NCI-H748 (cell line): Measurements from ENCODE around the gene AKAP8.
"Not testable (repeated sequence)": the region's sequence is repeated elsewhere in the genome, so short reads cannot be mapped to it uniquely, and the experiment has no call there.

Experiments
- DNase-seq: peaks from one replicate; lab custom pipeline; 2025; ENCODE audit not compliant: unreplicated experiment; lab: John Stamatoyannopoulos, UW

Gene AKAP8

DNA sequence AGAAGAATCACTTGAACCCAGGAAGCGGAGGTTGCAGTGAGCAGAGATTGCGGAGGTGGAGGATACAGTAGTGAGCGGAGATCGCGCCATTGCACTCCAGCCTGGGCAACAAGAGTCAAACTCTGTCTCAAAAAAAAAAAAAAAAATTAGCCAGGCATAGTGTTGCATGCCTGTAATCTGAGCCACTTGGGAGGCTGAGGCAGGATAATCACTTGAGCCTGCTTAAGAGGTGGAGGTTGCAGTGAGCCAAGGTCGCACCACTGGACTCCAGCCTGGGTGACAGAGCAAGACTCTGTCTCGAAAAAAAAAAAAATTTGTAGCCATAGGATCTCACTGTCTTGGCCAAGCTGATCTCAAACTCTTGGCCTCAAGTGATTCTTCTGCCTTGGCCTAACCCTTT, 43.6 kb downstream of the AKAP8 start:
- not testable (repeated sequence) for DNase-seq

DNA sequence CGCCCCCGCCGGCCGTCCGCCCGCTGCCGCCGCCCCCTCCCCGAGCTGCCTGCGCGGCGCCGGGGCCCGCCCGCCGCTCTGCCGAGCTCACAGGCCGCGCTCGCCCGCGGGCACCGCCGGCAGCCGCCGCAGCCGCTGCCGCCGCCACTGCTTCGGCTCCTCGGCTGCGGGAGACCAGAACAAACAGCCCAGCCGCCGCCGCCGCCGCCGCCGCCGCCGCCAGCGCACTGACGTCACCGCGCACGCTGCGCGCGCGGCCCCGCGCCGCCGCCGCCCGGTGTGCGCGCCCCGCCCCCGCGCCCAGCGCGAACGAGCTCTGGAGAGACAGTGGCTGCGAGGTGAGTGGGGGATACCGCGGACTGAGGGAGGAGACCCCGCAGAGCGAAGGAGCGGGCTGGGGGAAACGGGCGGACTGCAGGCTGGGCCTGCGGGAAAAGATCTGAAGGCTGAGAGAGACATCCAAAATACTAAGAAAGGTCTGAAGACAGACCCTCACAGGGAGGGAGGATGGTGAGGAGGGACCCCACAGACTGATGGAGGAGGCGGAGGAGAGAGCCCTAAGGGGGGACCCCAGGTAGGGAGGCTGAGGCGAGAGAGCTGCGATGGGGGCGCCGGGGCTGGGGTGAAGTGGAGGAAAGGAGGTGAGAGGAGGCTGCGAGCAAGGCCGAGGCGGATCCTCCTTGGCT, 47.1 kb downstream of the AKAP8 start, which contains the start of gene BRD4:
Gene BRD4 (minus strand): TSS at position 229 of the 686 bp plus-strand sequence. CDS start 59,440 bp downstream, outside the sequence.
- peak; percentile 67 for DNase-seq

DNA sequence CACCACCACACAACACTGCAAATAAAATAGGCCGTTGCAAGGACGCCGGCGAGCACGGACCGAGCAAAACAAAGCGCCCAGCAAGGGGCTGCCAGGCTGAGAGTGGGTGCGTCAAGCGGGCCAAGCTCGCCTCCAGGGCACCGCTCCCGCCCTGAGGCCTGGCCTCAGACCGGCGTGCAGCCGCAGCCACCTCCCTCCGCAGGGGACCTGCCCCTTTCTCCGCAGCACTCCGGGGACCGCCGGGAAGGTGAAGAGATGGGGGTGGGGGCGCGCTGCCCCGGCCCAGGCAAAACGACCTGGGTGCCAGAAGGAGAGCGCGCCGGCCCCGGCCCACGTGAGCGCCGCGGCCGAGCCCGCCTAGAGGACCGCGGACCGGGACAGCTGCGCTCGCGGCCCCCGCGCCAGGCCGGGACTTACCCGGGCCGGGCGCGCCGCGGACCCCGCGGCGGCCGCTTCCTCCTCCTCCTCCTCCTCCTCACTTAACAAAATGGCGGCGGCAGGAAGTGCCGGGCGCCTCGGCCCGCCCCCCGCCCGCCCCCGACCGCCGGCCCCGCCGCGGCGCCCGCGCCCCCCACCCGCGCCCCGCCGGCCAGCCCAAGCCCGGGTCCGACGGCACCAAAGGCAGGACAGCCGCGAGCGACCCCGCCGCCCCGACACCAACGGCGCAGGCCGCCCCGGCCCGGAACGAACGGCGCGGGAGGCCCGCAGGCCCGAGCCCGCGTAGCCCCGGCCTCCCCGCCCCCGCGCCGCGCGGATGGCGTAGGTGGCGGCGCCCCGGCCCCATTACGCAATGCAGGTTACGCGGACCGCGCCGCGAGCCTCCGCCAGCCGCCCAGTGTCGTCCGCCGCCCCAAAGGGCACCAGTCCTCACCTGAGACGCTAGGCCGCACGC, 47.9 kb downstream of the AKAP8 start:
- DNase-seq: peak; percentile 44

DNA sequence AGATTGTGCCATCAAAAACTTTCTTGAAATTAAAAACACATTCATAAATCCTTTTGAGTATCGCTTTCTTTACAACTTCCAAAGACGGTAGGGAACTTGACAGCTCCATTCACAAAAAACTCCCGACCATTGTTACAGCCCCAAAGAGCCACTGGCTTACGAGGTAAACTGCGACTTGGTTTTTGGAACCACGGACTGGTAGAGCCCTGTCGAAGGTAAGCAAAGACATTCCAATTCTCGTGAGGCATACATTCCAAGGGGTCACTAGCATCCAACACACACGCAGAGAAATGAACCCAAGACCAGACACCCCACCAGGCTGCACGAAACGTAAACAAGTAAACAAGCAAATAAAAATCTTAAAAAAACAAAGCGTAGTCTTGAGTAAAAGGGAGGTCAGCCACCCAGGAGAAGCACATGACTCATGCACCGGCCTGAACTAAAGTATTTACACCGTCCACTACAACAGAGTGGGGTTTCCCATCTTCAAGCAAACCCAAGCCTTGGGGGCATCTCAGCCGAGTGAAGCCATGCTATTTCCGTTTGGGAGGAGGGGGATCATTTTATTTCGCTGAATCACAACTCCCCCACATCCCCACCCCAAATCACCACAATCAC, 48.7 kb downstream of the AKAP8 start:
- no peak for DNase-seq

DNA sequence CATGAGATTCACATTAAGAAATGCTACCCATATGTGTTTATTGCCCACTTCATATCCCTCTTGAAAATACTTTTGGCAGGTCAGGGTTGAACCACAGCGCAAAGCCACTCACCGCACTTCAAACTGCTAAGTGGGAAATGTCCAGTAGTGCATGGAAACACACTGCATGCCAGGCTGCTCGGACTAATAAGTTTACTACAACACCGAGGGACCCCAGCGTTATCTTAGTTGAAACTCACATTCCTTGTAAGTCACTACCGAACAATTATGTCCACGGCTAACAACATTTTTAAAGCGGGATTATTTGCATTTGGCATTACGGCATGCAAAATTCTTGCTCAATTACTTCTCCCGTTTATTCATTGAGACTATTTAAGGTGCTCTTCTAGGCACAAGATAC, 51.3 kb downstream of the AKAP8 start:
- DNase-seq: no peak

DNA sequence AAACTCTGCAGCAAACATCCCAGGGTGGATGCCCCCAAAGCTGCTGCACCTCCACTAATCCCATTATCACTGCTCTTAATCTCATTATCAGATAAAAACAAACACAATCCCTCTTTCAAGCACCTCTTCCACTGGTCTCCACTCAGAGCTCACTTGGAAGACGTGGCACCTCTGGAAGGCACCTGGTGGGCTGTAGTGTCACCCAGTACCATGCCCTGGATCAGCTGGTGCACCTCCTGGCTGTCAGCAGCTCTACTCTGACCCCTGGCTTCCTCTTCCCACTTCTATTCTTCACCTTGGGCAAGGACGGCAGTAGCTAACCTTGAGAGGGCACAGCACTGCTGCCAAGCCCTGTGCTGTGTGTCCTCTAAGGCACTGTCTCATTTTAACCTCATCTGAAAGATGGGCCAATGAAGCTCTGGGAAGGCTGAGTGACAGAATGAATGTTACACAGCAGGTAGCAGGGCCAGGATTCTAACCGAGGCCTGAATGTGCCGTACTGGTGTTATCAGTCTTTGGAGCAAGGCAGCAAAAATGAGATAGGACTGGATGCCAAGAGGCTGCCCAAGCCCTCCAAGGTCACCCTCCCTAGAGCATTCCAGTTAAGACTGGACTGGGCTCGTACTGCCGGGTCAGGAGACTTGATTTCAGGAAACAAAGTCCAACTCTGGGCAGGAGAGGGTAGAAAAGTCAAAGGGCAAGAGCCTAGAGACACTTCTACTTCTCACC, 54.6 kb downstream of the AKAP8 start:
- no peak for DNase-seq

DNA sequence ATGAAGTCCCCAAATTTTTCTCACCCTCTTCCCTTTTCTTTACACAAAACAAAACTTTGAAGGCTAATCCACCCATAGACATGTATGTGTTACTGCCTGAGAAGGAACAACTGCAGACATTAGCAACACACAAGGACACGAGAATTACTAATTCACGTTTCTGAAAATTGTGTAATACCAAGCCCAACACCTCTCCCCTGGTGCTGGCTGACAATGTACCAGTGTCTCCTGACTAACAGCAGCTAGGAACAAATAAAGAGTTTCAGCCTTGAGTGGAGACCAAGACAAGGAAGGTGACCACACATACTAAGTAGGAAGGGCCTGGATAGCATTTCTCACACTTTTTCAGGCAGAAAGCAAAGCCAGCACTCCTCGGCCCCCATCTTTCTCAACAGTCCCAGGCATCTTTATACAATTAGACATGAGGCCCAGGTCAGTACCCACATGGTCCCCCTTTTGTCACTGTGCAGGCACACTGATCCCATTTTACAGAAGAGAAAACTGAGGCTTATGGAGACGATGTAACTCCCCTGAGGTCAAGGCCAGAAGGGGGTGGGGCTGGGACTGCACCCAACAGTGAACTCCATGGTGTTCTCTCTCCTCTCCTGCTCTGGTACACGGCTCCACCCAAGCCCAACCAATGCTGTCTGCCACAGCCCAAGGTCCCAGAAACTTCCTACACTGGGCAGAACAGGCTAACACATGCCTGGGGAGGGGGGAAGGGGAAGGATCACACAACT, 55.9 kb downstream of the AKAP8 start:
- no peak for DNase-seq

DNA sequence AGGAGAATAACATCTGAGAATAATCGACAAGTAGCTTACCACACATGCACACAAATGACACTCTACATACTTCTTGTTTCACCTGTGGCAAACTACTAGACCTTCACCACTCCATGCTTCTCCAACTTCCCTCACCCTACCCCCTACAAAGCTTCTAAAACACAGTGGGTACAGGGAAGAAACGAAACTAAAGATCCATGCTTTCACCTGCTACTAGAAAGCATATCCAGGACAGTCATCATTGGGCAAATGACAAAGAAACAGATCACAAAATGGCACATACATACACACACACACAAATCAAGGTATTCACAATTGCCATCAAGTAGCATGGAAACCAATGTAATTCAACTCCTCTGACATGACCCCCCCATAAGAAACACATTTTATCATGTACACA, 57.8 kb downstream of the AKAP8 start:
- DNase-seq: no peak

DNA sequence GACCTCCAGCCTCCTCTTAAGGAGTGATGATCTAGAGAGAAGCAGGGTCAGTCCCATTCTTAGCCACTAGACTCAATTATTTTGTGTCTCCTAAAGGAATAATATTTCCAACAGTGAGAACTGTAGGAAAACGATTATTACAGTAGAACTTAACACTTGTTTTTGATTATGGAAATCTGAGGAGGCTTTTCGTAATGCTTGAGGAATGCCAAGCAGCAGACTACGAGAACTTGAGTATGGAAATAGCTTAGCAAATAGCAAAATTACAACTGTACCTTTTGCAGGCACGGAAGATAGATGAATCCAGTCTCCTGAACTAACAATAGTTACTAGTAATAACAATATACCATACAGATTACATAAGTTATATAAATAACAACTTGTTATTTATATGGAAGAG, 59.5 kb downstream of the AKAP8 start:
- no peak for DNase-seq

DNA sequence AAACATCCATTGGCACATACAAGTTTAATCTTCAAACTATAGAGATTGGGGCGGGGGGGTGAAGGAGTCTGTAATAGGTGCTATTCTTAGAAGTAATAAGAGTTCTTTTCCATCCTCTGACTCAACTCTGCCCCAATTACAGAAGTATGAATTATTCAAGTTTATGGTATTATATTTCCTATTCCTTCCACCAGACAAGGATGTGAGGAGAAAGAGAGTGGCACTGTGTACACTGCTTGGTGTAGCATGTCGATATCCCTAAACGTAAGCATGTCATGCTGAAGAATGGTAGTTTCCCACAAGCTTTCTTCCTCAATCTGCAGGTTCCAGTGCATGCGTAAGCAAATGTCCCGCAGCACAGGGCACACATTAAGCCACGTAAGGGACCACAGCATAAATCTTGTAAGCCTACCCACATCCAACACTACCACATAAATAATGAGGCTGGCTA, 61.3 kb downstream of the AKAP8 start:
- DNase-seq: no peak

DNA sequence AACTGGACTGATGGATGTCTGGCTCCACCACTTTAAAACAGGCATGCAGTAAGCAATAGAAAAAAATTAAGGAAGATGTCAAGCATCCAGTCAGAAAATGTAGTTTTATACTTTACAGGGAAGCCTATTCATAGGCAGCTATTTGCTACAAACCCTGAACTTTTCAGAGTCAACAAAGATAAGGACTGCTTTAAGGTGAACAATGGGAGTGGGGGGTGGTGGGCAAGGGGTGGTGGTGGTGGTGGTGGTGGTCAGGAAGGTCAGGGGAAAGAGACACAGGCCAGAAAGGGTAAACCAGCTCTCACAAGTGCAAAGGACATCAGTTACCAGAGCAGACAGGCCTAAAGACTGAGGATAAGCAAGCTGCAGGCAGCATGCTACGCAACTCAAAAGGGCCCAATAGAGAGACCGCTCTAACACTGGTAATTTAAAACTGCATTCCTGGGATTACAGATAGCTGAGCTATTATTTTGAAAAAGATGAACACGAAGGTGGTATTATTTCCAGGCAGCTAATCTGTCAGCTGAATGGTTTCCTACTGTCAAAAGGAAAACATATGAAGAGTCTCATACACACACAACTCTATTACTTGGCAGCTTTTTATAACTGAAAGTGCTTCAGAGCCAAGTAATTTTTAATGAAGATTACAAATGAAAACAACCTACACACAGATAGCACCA, 62.1 kb downstream of the AKAP8 start:
- DNase-seq: no peak

DNA sequence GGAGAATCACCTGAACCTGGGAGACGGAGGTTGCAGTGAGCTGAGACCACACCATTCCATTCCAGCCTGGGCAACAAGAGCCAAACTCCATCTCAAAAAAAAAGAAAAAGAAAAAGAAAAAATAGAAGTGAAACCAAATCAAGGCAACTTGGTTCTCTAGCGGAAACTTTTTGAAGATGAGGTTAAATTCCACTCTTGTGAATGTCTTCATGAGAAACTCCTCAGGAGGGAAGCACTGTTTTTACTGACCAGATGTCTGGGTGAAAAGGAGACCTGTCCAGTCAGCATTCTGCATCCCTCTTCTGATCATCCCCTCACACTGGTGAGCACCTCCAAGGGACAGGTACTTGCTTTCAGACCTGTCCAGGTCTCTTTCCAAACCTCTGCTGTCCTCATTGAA, 63.1 kb downstream of the AKAP8 start:
- no peak for DNase-seq

DNA sequence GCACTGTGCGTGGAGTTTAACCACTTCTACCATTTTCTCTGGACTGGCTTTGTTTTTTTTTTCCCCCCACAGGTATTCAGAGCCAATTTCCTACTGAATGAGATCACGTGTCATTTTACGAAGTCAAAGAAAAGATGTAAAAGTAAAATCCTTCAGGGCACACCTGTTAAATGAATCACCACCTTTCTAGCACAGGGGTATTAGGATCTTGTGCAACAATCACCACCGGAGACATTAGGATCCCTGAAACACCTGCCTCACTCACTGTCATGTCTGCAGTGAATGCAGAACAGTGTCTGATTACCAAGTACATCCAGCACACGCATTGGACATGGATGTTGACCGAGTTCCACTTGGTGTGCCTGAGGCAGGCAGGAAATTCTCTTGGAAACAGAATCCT, 64.5 kb downstream of the AKAP8 start:
- no peak for DNase-seq

DNA sequence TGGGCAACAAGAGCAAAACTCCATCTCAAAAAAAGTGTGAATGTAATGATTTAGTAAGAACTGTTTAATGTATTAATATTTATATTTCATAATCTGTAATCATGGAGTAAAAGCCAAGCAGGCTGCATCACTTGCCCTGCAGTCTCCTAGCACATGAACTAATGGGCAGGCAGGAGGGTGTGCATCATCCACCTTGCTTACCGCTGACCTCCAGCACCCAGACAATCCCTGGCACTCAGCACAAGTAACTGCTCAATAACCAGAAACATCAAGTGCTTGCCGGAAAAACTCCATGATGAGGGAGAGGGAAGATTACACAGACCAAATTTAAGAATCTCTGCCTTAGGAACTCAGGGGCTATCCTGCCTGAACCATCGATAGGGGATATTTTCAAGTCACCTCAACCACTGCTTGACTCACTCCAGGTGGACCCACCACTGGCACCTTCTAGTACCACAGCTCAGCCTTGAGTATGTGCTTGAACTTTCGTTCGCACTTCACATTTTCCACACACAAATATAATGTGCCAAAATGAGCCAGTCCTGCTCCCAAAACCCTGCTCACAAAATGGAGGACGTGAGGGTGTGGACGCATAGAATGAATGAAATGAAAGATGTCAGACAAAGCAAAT, 65.8 kb downstream of the AKAP8 start:
- no peak for DNase-seq

DNA sequence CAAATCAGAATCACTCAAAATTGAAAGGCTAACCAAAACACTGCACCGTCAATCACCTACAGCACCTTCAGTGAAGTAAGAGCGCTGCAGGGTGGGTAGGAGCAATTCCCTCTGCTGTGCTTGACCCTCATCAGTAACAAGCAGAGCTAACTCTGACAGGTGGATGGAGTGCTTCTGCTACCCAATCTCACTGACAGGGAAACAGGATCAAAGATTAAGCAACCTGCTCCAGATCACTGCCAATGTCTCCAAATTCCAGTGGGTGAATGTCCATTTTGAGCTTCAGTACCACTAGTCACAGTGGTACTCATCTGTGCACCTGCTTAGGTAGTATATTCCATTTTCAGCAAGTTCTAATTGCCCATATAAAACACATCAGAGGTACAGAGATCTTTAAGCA, 72.4 kb downstream of the AKAP8 start:
- DNase-seq: no peak

DNA sequence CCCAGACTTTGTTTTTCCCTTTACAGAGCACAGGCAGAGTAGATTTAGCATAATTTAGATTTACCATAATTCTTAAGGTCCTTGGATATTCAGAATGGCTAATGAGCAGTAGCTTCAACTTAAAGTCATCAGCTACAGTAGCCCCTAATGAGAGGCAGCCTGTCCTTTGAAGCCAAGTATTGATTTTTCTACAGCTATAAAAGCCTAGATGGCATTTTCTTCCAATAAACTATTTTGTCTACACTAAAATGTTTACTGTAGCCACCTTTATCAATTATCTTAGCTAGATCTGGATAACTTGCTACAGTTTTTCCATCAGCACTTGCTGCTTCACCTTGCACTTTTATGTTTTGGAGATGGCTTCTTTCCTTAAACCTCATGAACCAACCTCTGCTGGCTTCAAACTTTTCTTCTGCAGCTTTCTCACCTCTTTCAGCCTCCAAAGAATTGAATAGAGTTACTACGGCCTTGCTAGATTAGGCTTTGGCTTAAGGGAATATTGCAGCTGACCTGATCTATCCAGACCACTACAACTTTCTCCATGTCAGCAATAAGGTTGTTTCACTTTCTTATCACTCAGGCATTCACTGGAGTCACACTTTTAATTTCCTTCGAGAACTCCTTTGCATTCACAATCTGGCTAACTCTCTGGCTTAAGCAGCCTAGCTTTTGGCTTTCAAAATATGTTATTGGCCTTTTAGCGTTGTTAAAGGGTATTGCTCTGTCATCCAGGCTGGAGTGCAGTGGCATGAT, 73.8 kb downstream of the AKAP8 start:
- DNase-seq: no peak

DNA sequence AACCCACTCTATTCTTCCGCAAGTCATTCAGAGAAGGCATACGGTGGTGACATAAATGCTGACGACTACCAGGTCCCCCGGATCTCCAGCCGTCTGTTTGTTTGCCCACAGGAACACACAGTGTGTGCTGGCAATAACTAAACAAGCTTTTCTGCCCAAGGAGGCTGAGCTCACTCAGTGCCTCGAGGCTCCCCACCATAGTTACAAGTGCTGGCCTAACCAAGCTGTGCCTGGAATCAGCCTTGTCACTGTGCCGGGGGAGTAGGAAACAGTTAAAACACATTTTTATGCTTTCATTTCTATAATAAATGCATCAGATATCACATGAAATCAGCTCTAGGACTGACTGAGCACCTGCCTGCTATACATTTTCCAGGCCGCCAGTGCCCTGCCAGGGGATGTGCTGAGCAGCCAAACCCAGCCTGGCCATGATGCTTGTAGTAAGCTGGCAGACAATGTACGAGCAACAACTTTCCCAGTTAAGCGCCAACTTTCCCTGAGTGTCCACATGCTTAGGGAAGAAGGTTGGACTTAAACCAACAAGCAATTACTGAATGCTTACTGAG, 75.4 kb downstream of the AKAP8 start:
- no peak for DNase-seq
